GM18517 (cell line): ENCODE data around the gene PRR14L.
"Not testable (repeated sequence)": the region's sequence is repeated elsewhere in the genome, so short reads cannot be mapped to it uniquely, and the experiment has no call there.

Source experiments
- ATAC-seq: cut with Tn5 transposase; IDR thresholded peaks from one replicate; pipeline ENCODE4 v1.9.1; 2021; ENCODE audit warnings: mild to moderate bottlenecking, moderate library complexity; ENCODE audit not compliant: unreplicated experiment

PRR14L gene

DNA sequence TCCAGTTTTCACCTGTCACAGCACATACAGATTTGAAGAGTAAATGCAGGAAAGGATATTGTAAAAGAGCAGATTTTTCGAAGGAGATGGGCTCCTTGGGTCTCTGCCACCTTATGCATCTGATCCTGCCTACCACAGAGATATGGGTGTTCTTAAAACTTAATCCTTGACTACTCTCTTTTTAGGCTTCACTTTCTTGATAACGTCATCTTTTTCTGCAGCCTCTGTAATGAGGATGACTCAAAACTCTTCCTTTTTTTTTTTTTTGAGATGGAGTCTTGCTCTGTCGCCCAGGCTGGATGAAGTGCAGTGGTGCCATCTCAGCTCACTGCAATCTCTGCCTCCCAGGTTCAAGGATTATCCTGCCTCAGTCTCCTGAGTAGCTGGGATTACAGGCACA is 7.8 kb downstream of the PRR14L start:
- ATAC-seq = no peak

DNA sequence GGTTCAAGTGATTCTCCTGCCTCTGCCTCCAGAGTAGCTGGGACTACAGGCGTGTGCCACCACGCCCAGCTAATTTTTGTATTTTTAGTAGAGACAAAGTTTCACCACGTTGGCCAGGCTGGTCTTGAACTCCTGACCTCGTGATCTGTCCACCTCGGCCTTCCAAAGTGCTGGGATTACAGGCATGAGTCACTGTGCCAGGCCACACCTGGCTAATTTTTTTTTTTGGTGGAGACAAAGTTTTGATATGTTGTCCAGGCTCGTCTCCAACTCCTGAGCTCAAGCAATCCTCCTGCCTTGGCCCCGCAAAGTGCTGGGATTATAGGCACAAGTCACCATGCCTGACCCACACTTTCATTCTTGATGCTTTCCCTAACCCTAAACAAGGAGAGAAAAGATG is 9.6 kb downstream of the PRR14L start:
- ATAC-seq = not testable (repeated sequence)

DNA sequence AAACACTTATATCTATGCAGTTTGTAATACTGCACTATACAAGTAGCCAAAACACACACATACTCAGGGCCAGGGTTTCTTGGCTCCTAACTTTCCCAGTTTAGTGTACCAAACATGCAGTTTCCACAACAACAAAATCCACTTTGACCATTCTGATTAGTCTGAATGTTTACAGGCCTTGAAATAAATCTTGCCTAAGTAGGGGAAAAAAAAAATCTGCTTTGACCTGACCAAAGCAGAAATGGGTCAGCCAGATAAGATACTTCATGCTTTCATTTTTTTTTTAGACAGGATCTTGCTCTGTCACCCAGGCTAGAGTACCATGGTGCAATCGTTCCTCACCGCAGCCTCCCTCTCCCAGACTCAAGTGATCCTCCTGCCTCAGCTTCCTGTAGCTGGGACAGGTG is 10.1 kb downstream of the PRR14L start:
- ATAC-seq = no peak

DNA sequence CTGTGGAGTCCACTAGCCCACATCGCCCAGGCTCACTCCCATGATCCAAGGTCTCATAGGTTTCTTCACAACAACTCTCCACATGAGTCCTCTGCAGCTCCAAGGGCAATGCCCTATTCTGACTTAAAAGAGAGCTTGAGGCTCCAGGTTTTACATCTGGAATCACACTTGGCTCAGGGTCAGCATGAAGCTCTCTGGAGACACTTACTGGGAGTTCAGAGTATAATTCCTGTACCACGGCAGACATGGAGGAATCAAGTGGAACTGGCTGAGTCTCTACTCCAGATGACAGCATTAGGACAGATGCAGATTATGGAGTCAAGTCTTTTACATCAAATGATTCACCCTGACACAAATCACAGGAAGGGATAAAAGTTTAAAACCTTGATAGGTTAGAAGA is 11.4 kb downstream of the PRR14L start:
- ATAC-seq = no peak

DNA sequence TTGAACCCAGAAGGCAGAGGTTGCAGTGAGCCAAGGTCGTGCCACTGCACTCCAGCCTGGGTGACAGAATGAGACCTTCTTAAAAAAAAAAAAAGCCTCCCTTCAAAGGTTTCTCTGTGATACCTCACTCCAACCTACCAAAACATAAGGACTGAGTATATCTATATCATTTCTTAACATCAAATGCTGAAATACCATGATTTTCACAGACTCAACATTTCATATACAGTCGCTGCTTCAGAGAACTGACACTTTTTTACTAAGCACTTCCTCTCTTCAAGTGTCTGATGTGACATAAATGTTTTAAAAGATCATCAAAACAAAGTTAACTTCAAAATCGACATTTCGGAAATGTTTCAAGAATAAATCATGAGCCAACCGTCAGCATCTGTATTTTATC is 12.0 kb downstream of the PRR14L start:
- no peak for ATAC-seq

GRCh38 chr22:31736458-31736857 is 13.5 kb downstream of the PRR14L start:
- no peak for ATAC-seq

- no peak for ATAC-seq
Measured at GRCh38 chr22:31734512-31734911, 15.4 kb downstream of the PRR14L start.

- no peak for ATAC-seq
Measured at GRCh38 chr22:31733580-31734079, 16.3 kb downstream of the PRR14L start.

GRCh38 chr22:31732089-31732829 is 17.7 kb downstream of the PRR14L start:
- no peak for ATAC-seq

- ATAC-seq = no peak
Measured at GRCh38 chr22:31730344-31730711, 19.6 kb downstream of the PRR14L start.

DNA sequence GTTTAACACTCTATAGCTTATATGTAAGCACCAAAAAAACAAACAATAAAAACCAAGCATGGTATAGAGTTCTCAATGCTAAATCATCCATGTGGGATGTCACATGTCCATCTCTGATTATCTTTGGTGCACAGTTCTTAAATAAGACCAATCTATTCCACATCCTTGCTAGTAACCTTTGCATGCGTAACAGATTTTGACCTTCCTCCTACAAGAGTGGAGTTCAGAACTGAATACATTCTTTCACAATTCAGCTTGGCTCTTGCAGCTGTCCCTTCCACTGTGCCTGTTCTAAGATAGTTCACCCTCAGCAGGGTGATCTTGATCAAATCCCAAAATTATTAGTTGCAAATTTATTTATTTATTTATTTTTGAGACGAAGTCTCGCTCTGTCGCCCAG is 21.1 kb downstream of the PRR14L start:
- ATAC-seq = no peak

DNA sequence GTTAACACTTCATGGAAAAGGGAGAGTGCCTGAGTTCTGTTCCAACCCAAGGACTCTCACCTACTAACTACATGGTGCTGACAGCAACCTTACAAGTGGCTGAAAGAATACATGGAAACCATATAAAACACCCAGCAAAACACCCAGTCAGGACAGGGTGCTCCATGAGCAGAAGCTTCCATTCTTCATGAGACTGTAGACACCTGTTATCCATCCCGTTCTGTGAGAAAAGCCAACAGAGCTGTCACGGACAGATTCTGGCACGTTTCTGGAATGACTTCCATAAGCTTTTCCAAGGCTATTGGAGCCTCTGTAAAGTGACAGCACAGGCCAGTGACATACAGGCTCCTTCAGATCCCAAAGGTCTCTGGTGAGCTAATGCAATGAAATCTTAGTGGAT is 23.2 kb downstream of the PRR14L start:
- no peak for ATAC-seq

DNA sequence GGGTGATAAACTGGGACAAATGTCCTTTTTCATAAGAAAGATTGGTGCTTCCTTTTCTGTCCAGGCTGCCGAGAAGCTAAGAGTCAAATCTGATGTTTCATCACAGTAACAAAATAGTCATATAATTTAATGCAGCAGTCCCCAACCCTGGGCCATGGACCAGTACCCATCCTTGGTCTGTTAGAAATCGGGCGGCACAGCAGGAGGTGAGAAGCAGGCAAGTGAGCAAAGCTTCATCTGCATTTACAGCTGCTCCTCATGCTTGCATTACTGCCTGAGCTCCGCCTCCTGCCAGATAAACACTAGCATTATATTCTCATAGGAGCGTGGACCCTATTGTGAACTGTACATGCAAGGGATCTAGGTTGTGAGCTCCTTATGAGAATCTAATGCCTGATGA is 26.2 kb downstream of the PRR14L start:
- no peak for ATAC-seq

DNA sequence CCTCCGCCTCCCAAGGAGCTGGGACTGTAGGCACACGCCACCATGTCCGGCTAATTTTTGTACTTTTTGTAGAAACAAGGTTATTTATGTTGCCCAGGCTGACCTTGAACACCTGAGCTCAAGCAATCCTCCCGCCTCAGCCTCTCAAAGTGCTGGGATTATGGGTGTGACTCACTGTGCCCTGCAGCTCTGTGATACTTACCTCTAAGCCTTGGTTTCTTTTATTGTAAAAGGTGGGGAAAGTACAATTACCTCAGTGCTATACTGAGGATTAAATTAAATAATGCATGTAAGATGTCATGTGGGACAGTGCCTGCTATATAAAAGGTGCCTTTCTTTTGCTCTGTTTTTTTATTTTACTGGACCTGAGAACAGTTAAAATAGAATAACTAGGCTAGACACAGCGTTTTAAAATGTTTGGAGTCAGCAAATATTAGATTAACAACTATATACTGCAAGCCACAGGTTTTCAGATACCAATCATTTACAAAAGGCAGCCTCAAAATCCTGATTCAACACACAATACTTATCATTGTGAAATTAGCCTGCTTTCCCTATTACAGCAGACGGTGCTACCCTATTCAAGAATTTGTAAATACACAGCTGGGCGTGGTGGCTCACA is 30.0 kb downstream of the PRR14L start:
- ATAC-seq = no peak

- ATAC-seq = no peak
Measured at GRCh38 chr22:31715147-31715778, 34.7 kb downstream of the PRR14L start.

DNA sequence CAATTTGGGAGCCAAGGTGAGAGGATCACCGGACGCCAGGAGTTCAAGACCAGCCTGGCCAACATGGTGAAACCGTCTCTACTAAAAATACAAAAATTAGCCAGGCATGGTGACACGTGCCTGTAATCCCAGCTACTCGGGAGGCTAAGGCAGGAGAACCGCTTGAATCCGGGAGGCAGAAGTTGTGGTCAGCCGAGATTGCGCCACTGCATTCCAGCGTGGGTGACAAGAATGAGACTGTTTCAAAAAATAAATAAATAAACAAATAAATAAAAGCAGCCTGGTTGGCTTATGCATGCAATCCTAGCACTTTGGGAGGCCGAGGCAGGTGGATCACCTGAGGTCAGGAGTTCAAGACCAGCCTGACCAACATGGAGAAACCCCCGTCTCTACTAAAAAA is 38.7 kb downstream of the PRR14L start:
- ATAC-seq = not testable (repeated sequence)

- no peak for ATAC-seq
Measured at GRCh38 chr22:31707519-31707918, 42.4 kb downstream of the PRR14L start.

DNA sequence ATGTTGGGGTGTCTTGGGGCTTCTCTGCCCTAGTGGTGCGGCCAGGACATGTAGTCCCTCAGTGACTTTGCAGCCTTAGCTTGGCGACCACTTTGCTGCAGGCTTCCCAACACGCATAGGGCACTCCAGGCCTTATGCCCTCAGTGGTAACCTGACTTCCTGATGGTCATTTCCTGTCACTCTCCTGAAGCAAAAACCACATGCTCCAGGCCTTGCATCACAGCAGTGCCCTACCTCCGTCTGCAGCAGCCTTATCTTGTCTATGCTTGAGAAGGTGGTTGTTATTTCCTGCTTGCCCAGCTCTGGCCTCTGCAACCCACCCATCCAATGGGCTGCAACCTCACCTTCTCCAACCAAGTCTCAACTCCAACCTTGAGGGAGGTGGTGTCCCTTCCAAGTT is 54.5 kb downstream of the PRR14L start:
- no peak for ATAC-seq

DNA sequence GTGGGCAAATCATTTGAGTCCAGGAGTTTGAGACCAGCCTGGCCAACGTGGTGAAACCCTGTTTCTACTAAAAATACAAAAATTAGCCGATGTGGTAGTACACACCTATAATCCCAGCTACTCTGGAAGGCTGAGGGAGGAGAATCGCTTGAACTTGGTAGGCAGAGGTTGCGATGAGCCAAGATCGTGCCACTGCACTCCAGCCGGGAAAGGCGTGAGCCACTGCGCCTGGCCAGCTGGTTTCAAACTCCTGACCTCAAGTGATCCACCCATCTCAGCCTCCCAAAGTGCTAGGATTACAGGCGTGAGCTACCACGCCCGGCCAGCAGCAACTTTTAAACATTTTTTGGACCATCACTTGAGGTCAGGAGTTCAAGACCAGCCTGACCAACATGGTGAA is 55.9 kb downstream of the PRR14L start:
- not testable (repeated sequence) for ATAC-seq

- no peak for ATAC-seq
Measured at GRCh38 chr22:31692186-31692886, 57.6 kb downstream of the PRR14L start.

- no peak for ATAC-seq
Measured at GRCh38 chr22:31691408-31691807, 58.5 kb downstream of the PRR14L start.
